Peyer's patch (tissue), 4 donors: Measurements from ENCODE around the gene CRELD1. TPM values are rescaled to one million over a fixed set of nuclear protein-coding genes. Genes with fewer than 3 reads are reported as not detected.
"Not testable (repeated sequence)": the region's sequence is repeated elsewhere in the genome, so short reads cannot be mapped to it uniquely, and the experiment has no call there.

Experiments used
- DNase-seq, 3 donors: peaks; one replicate each; pipeline ENCODE4 v3.0.0-alpha.2; 2017 to 2019
- H3K27ac ChIP-seq, 4 donors: fragments of 200-600 bp; sonication (generic); one replicate each; pipeline ENCODE4 v1.5.1; 2016 to 2019
- H3K27me3 ChIP-seq, 2 donors: fragments of 200-600 bp; sonication (generic); one replicate each; pipeline ENCODE4 v1.5.1; 2019
- H3K36me3 ChIP-seq, 3 donors: fragments of 200-600 bp; sonication (generic); one replicate each; pipeline ENCODE4 v1.5.1; 2016 to 2019
- H3K4me1 ChIP-seq, 4 donors: fragments of 200-600 bp; sonication (generic); one replicate each; pipeline ENCODE4 v1.5.1; 2016 to 2019
- H3K4me3 ChIP-seq, 4 donors: fragments of 200-600 bp; sonication (generic); 1 replicate in 3 of 4; 2 replicates in 1 of 4; pipeline ENCODE4 v1.5.1; 2016 to 2019; ENCODE audit warnings: mild to moderate bottlenecking in 1 of 4
- H3K9me3 ChIP-seq, 4 donors: fragments of 200-600 bp; sonication (generic); one replicate each; pipeline ENCODE4 v1.5.1; 2016 to 2019; ENCODE audit warnings: mild to moderate bottlenecking in 1 of 4
- POLR2A ChIP-seq, 2 donors: fragments of 450-650 bp; IDR thresholded peaks; one replicate each; pipeline ENCODE4 v1.5.1; 2017; ENCODE audit warnings: antibody characterized with exemption in 2 of 2, mild to moderate bottlenecking in 2 of 2, moderate library complexity in 2 of 2
- total RNA-seq, 4 donors: library from RNA; depleted of rRNA; stranded (reverse); fragments of >200 nt; gene quantifications; one replicate each; pipeline ENCODE4 v1.1.0, GENCODE V29; 2016
- TF ChIP-seq, protein P1 (sequence below), 6 experiments: fragments of 450-650 bp in 4 of 6; fragments of 200-600 bp in 2 of 6; sonication (generic) in 1 of 6; IDR thresholded peaks; one replicate each; pipeline ENCODE4 v1.5.1; 2017 to 2019; ENCODE audit warnings: antibody characterized with exemption in 6 of 6, mild to moderate bottlenecking in 3 of 6, moderate library complexity in 1 of 6

The CRELD1 gene
- total RNA-seq, 4 donors from 2014 or later, result 21.9 to 45.6 (median 34.4) TPM

DNA sequence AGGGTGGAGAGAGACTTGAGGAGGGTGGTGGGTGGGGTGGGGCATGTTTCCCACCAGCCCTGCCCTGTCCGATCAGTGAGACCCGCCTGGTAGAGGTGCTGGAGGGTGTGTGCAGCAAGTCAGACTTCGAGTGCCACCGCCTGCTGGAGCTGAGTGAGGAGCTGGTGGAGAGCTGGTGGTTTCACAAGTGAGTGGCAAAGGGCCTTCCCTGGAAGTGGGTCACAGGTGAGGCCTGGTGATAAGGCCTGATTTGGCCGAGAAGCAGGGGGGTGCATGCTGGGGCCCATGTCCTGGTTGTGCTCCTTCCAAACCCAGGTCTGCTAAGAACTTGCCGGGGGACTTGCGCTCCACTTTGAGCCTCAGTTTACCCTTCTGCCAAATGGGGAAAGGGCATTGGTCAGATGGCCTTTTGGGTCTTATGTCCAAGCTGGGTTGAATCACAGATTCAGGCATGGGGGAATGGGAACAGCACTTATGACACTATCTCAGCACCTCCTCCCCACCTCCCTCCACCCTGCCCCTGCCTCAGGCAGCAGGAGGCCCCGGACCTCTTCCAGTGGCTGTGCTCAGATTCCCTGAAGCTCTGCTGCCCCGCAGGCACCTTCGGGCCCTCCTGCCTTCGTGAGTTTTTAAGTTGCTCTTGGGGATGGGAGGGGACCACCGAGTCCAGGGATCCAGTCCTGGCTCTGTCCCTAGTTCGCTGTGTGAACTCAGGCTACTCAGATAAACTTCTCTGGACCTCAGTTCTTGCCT lies 4.0 kb downstream of the CRELD1 start:
- DNase-seq, result no peak
- H3K27ac ChIP-seq, result no peak overlapping the region
- peaks cover 0 to 15% (median 0%) of the 10 kb centered on the region in 3 donors for H3K36me3 ChIP-seq
- no peaks in the 10 kb centered on the region for H3K27me3 ChIP-seq
- no peaks in the 10 kb centered on the region for H3K9me3 ChIP-seq
- no peak for TF ChIP-seq POLR2A (IDR thresholded peaks at IDR 0.05)
- TF ChIP-seq, protein P1, sequence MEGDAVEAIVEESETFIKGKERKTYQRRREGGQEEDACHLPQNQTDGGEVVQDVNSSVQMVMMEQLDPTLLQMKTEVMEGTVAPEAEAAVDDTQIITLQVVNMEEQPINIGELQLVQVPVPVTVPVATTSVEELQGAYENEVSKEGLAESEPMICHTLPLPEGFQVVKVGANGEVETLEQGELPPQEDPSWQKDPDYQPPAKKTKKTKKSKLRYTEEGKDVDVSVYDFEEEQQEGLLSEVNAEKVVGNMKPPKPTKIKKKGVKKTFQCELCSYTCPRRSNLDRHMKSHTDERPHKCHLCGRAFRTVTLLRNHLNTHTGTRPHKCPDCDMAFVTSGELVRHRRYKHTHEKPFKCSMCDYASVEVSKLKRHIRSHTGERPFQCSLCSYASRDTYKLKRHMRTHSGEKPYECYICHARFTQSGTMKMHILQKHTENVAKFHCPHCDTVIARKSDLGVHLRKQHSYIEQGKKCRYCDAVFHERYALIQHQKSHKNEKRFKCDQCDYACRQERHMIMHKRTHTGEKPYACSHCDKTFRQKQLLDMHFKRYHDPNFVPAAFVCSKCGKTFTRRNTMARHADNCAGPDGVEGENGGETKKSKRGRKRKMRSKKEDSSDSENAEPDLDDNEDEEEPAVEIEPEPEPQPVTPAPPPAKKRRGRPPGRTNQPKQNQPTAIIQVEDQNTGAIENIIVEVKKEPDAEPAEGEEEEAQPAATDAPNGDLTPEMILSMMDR (IDR thresholded peaks at IDR 0.05), result no peak
- H3K4me1 ChIP-seq, result peaks cover 0 to 20% (median 6%) of the 10 kb centered on the region in 4 donors
- no peak overlapping the region for H3K4me3 ChIP-seq

DNA sequence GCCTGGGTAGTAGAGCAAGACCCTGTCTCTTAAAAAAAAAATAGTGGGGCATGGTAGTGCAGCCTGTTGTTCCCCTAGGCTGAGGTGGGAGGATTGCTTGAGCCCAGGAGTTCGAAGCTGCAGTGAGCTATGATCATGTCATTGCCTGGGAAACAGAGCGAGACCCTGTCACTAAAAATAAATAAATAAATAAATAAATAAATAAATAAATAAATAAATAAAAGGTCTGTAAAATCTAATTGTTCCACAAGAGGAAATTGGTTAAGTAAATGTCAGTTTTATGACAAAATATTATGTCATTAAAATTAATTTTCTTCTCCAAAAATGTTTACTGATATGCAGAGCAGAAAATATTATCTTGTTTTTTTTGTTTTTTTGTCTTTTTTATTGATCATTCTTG lies 5.3 kb downstream of the CRELD1 start:
- no peak for DNase-seq

DNA sequence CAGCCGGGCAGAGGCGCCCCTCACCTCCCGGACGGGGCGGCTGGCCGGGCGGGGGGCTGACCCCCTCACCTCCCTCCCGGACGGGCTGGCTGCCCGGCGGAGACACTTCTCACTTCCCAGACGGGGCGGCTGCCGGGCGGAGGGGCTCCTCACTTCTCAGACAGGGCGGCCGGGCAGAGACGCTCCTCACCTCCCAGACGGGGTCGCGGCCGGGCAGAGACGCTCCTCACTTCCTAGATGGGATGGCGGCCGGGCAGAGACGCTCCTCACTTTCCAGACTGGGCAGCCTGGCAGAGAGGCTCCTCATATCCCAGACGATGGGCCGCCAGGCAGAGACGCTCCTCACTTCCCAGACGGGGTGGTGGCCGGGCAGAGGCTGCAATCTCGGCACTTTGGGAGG lies 6.3 kb downstream of the CRELD1 start:
- not testable (repeated sequence) for H3K4me3 ChIP-seq, H3K27me3 ChIP-seq, DNase-seq, H3K4me1 ChIP-seq, H3K9me3 ChIP-seq, H3K27ac ChIP-seq
- H3K36me3 ChIP-seq, result peaks cover 0 to 15% (median 0%) of the 10 kb centered on the region in 3 donors

More for the DNA sequence above, 5.3 kb downstream of the CRELD1 start:
- no peak overlapping the region for H3K27ac ChIP-seq
- no peaks in the 10 kb centered on the region for H3K27me3 ChIP-seq
- no peak for TF ChIP-seq POLR2A (IDR thresholded peaks at IDR 0.05)
- TF ChIP-seq, protein P1 (IDR thresholded peaks at IDR 0.05), result no peak
- no peaks in the 10 kb centered on the region for H3K9me3 ChIP-seq
- peaks cover 0 to 15% (median 0%) of the 10 kb centered on the region in 3 donors for H3K36me3 ChIP-seq
- no peak overlapping the region for H3K4me3 ChIP-seq
- H3K4me1 ChIP-seq, result peaks cover 0 to 15% (median 6%) of the 10 kb centered on the region in 4 donors

DNA sequence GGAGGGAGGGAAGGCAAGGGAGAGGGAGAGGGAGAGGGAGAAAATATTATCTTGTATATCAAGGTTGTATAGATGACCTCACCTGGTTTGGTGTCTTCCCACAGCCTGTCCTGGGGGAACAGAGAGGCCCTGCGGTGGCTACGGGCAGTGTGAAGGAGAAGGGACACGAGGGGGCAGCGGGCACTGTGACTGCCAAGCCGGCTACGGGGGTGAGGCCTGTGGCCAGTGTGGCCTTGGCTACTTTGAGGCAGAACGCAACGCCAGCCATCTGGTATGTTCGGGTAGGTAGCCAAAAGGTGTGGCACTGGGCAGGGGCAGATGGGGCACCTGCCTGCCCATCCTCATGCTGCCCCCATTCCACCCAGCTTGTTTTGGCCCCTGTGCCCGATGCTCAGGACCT lies 7.1 kb downstream of the CRELD1 start:
- Histone ChIP-seq H3K27ac (no peak overlapping the region), H3K27me3 (no peaks in the 10 kb centered on the region), H3K36me3 (peaks cover 0 to 15% (median 0%) of the 10 kb centered on the region in 3 donors), H3K9me3 (no peaks in the 10 kb centered on the region), H3K4me3 (no peak overlapping the region), H3K4me1 (no peaks in the 10 kb centered on the region)
- TF ChIP-seq, protein P1 (IDR thresholded peaks at IDR 0.05), result no peak
- TF ChIP-seq POLR2A (IDR thresholded peaks at IDR 0.05), result no peak
- no peak for DNase-seq

DNA sequence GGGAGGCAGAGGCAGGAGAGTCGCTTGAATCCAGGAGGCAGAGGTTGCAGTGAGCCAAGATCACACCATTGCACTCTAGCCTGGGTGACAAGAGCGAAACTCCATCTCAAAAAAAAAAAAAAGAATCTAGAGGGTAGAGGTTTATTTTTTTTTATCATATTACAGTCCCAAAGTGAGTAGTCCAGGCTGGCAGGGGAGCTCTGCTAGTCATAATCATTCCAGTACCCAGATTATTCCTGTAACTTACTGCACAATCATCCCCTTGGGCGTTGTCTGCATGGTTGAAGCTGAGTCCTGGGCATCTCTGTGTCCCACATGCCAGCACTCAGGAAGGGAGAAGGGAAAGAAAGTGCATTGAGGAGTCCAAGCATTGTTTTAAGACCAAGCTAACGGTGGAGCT lies 8.5 kb downstream of the CRELD1 start:
- no peak overlapping the region for H3K4me3 ChIP-seq
- H3K27me3 ChIP-seq, result no peaks in the 10 kb centered on the region
- H3K36me3 ChIP-seq, result peaks cover 0 to 11% (median 0%) of the 10 kb centered on the region in 3 donors
- no peak for TF ChIP-seq POLR2A (IDR thresholded peaks at IDR 0.05)
- TF ChIP-seq, protein P1 (IDR thresholded peaks at IDR 0.05), result no peak
- H3K4me1 ChIP-seq, result no peaks in the 10 kb centered on the region
- H3K27ac ChIP-seq, result no peak overlapping the region
- H3K9me3 ChIP-seq, result no peaks in the 10 kb centered on the region
- no peak for DNase-seq

DNA sequence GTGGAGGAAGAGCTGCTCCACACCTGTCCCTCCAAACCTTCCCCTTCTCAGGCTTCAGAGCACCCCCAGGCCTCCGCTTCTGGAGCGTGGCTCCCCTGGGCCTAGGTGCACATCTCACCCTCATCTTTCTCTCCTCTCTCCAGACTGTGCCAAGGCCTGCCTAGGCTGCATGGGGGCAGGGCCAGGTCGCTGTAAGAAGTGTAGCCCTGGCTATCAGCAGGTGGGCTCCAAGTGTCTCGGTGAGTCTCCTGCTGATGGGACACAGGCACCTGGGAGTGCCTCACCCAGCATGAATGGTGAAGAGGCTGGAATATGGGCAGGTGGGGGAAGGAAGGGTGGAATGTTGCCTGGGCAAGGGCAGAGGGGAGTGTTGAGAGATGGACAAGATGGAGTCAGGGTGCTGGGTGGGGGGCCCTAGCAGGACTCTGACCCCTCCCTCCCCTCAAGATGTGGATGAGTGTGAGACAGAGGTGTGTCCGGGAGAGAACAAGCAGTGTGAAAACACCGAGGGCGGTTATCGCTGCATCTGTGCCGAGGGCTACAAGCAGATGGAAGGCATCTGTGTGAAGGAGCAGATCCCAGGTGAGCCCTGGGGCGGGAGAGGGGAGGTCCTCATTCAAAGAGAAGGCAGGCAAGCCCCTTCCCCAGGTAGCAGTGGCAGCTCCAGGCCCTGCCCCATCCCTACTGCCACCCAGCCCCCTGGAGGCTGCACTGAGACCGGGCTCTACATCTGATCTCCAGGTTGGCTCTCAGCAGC lies 9.5 kb downstream of the CRELD1 start:
- no peak overlapping the region for H3K4me3 ChIP-seq
- no peaks in the 10 kb centered on the region for H3K9me3 ChIP-seq
- H3K27ac ChIP-seq, result no peak overlapping the region
- H3K36me3 ChIP-seq, result peaks cover 0 to 6% (median 0%) of the 10 kb centered on the region in 3 donors
- peaks cover 0 to 8% (median 0%) of the 10 kb centered on the region in 4 donors for H3K4me1 ChIP-seq
- DNase-seq, result no peak
- TF ChIP-seq POLR2A (IDR thresholded peaks at IDR 0.05), result no peak
- TF ChIP-seq, protein P1 (IDR thresholded peaks at IDR 0.05), result no peak
- no peaks in the 10 kb centered on the region for H3K27me3 ChIP-seq
